Spleen (tissue), 11 donors: ENCODE results near the gene RO60. TPM values are rescaled to one million over a fixed set of nuclear protein-coding genes. Genes with fewer than 3 reads are reported as not detected.

Experiments used
- DNase-seq: peaks from one replicate; pipeline ENCODE4 v3.0.0-alpha.2; 2020
- H3K27ac ChIP-seq, 8 donors: fragments of 200-600 bp; sonication (generic) in 7 of 8; 1 replicate in 4 of 8; 2 replicates in 4 of 8; pipeline versions ENCODE4 v1.5.0 to v1.8.0; 2016 to 2021; ENCODE audit warnings: inconsistent platforms in 4 of 8, mild to moderate bottlenecking in 4 of 8, moderate library complexity in 1 of 8
- H3K27me3 ChIP-seq, 7 donors: fragments of 200-600 bp; sonication (generic) in 6 of 7; replicated peaks in 1 of 7; 1 replicate in 4 of 7; 2 replicates in 3 of 7; pipeline versions ENCODE4 v1.5.0 to v1.8.0; 2016 to 2021; ENCODE audit warnings: inconsistent platforms in 3 of 7, mild to moderate bottlenecking in 1 of 7
- H3K36me3 ChIP-seq, 6 donors: fragments of 200-600 bp; sonication (generic) in 5 of 6; 1 replicate in 4 of 6; 2 replicates in 2 of 6; pipeline versions ENCODE4 v1.5.0 to v1.8.0; 2016 to 2021; ENCODE audit warnings: inconsistent platforms in 2 of 6
- H3K4me1 ChIP-seq, 6 donors: fragments of 200-600 bp; sonication (generic) in 5 of 6; 1 replicate in 3 of 6; 2 replicates in 3 of 6; pipeline versions ENCODE4 v1.5.0 to v1.8.0; 2016 to 2021; ENCODE audit warnings: inconsistent platforms in 3 of 6
- H3K4me3 ChIP-seq, 8 donors: fragments of 200-600 bp; sonication (generic) in 7 of 8; 1 replicate in 4 of 8; 2 replicates in 4 of 8; pipeline versions ENCODE4 v1.5.0 to v1.8.0; 2016 to 2021; ENCODE audit warnings: inconsistent platforms in 4 of 8, mild to moderate bottlenecking in 4 of 8, moderate library complexity in 2 of 8
- H3K9me3 ChIP-seq, 8 donors: fragments of 200-600 bp; sonication (generic) in 7 of 8; 1 replicate in 4 of 8; 2 replicates in 4 of 8; pipeline versions ENCODE4 v1.5.0 to v1.8.0; 2016 to 2021; ENCODE audit warnings: inconsistent platforms in 4 of 8
- POLR2A ChIP-seq, 3 donors: fragments of 450-650 bp; IDR thresholded peaks; one replicate each; pipeline ENCODE4 v1.5.1; 2017; ENCODE audit warnings: antibody characterized with exemption in 3 of 3, mild to moderate bottlenecking in 1 of 3
- POLR2AphosphoS5 ChIP-seq, 3 donors: sonication (generic); formaldehyde crosslinking; IDR thresholded peaks; one replicate each; pipeline ENCODE4 v1.5.1; 2017; ENCODE audit warnings: antibody characterized with exemption in 3 of 3
- WGBS, 5 donors: extraction: QIAGEN DNeasy Blood & Tissue Kit in 3 of 5; methylation state at CpG; one replicate each; pipeline versions ENCODE4 v1.1.5 to v1.1.7; 2013 to 2018; 5-methylcytosine and 5-hydroxymethylcytosine counted together
- intact Hi-C: fragments of 100-400 bp; cut with DNase I; formaldehyde crosslinking; loops from one replicate; pipeline ENCODE4 v1.15.0; 2023; ENCODE audit warnings: low total_unique reads
- polyA plus RNA-seq, 3 donors: library from polyadenylated mRNA; stranded (reverse); fragments of 200-250 nt; gene quantifications; one replicate each; pipeline ENCODE4 v1.2.1, GENCODE V29; 2013
- total RNA-seq, 7 donors: library from RNA; depleted of rRNA in 3 of 7; stranded (reverse); fragments of >200 nt in 3 of 7; fragmentation: NEBNext Ultra II Directional in 4 of 7; extraction: Animal tissue kit (Norgen Biotek cat#: 25700) in 4 of 7; gene quantifications; one replicate each; pipeline versions ENCODE4 v1.1.0 to v1.2.1, GENCODE V29; 2016 to 2021
- TF ChIP-seq, protein P1 (sequence below), 11 experiments: fragments of 200-600 bp in 7 of 11; fragments of 450-650 bp in 4 of 11; sonication (generic) in 4 of 11; IDR thresholded peaks in 8 of 11; conservative IDR thresholded peaks in 3 of 11; 1 replicate in 7 of 11; 2 replicates in 4 of 11; pipeline versions ENCODE4 v1.4.0 to v1.8.0; 2016 to 2021; ENCODE audit warnings: antibody characterized with exemption in 11 of 11, inconsistent platforms in 4 of 11, mild to moderate bottlenecking in 1 of 11
- donor health status: healthy with polysubstance abuse.
- donor health status: DM: no; HTN: no; CAD: no; lungs with moderate emphysema.
- donor health status: DM: no; HTN: no; CAD: no.
- donor health status: Bipolar disorder and iron deficiency.
- donor health status: healthy.
- donor health status: DM: no; HTN: no; CAD: no.
- donor health status: DM: yes; HTN: yes; CAD: no.

RO60 gene
- total and polyA plus RNA-seq, 10 donors, result 4.7 to 87.1 (median 73.0) TPM

DNA sequence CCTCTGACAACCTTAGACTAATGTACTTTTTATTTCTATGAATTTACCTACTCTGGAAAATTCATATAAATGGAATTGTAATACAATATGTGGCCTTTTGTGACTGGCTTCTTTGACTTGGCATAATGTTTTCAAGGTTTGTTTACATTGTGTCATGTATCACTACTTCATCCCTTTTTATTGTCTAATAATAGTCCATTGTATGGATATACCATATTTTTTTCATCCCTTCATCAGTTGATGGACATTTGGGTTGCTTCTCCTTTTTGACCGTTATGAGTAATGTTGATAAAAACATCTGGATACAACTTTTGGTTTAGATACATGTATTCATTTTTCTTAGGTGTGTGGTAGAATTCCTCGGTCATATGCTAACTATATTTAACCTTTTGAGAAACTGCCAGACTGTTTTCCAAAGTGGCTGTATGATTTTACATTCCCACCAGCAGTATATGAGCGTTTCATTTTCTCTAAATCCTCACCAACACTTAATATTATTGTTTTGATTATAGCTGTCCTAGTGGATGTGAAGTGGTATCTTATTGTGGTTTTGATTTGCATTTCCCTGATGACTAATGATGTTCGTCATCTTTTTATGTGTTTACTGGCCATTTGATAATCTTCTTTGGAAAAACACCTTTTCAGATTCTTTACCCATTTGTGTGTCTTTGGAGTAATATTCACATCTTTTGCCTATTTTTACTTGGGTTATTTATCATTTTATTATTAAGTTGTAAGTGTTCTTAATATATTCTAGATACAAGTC, 3.5 kb downstream of the RO60 start:
- no peak for DNase-seq
- Histone ChIP-seq H3K27ac (peak overlapping the region in 1 of 8 donors; percentile 24), H3K27me3 (no peaks in the 10 kb centered on the region), H3K4me1 (peaks cover 21 to 80% (median 43%) of the 10 kb centered on the region in 6 donors), H3K36me3 (no peaks in the 10 kb centered on the region), H3K9me3 (no peaks in the 10 kb centered on the region), H3K4me3 (no peak overlapping the region)
- TF ChIP-seq, protein P1, sequence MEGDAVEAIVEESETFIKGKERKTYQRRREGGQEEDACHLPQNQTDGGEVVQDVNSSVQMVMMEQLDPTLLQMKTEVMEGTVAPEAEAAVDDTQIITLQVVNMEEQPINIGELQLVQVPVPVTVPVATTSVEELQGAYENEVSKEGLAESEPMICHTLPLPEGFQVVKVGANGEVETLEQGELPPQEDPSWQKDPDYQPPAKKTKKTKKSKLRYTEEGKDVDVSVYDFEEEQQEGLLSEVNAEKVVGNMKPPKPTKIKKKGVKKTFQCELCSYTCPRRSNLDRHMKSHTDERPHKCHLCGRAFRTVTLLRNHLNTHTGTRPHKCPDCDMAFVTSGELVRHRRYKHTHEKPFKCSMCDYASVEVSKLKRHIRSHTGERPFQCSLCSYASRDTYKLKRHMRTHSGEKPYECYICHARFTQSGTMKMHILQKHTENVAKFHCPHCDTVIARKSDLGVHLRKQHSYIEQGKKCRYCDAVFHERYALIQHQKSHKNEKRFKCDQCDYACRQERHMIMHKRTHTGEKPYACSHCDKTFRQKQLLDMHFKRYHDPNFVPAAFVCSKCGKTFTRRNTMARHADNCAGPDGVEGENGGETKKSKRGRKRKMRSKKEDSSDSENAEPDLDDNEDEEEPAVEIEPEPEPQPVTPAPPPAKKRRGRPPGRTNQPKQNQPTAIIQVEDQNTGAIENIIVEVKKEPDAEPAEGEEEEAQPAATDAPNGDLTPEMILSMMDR (IDR thresholded peaks at IDR 0.05 in 8 of 11, conservative IDR thresholded peaks at IDR 0.05 in 3 of 11), result no peak
- TF ChIP-seq POLR2A (IDR thresholded peaks at IDR 0.05) (no peak), POLR2AphosphoS5 (IDR thresholded peaks at IDR 0.05) (no peak)
- intact Hi-C loops, result loop anchor here (10.0 kb wide), 1 partner anchor 62 kb away; the partner anchor contains the start of gene CDC73
- 77 to 93% (median 86%) methylated on average over 4 of the region's 4 CpGs for WGBS, 5 donors

DNA sequence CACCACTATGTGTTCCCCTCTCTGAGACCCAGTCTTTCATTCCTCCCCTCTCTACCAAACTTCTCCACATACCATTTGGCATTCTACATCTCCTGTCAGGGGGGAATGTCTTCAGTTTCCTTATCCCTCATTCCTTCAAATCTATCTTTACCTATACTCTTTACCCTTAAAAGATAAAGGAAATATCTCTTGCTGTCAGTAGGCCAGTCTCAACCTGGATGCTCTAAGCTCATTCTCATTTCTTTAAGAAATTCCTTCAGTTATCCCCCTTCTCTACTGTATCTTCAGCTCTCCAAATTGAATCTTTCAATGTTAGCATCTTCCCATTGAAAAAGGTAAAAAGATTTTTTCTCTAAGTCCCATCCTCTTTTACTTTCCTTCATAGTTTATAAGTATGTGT, 6.5 kb downstream of the RO60 start:
- intact Hi-C loops, result loop anchor here (10.0 kb wide), 1 partner anchor 59 kb away; the partner anchor contains the start of gene CDC73
- Histone ChIP-seq H3K4me1 (peaks cover 23 to 83% (median 37%) of the 10 kb centered on the region in 6 donors), H3K9me3 (no peaks in the 10 kb centered on the region), H3K4me3 (no peak overlapping the region), H3K27me3 (no peaks in the 10 kb centered on the region), H3K36me3 (peaks cover 0 to 11% (median 3%) of the 10 kb centered on the region in 6 donors), H3K27ac (no peak overlapping the region)
- no peak for TF ChIP-seq POLR2AphosphoS5 (IDR thresholded peaks at IDR 0.05)
- no peak for DNase-seq

DNA sequence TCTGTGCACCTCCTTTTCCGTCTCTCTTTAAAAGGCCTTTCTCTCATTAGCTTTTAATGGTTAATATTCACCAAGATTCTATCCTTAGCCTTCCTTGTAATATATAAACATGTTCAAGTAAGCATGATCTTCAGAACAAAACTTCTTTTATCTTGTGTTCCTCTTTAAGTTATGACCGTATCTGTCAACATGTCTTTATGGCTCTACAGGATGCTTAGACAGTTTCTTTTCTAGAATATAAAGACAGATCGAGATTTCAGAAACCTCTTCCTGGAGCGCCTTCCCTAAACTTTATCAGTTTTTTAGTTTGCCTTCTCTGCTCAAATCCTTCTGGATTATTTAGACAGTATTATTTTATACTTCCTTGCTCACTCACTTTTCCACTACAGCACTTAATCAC, 7.2 kb downstream of the RO60 start:
- Histone ChIP-seq H3K27ac (no peak overlapping the region), H3K9me3 (no peaks in the 10 kb centered on the region), H3K36me3 (peaks cover 0 to 11% (median 3%) of the 10 kb centered on the region in 6 donors), H3K4me1 (peaks cover 22 to 83% (median 35%) of the 10 kb centered on the region in 6 donors), H3K4me3 (no peak overlapping the region), H3K27me3 (no peaks in the 10 kb centered on the region)
- intact Hi-C loops, result loop anchor here (10.0 kb wide), 1 partner anchor 58 kb away; the partner anchor contains the start of gene CDC73
- 71 to 85% (median 82%) methylated on average over 4 of the region's 4 CpGs for WGBS, 5 donors
- no peak for DNase-seq
- TF ChIP-seq POLR2A (IDR thresholded peaks at IDR 0.05) (no peak), POLR2AphosphoS5 (IDR thresholded peaks at IDR 0.05) (no peak)
- TF ChIP-seq, protein P1 (IDR thresholded peaks at IDR 0.05 in 8 of 11, conservative IDR thresholded peaks at IDR 0.05 in 3 of 11), result no peak

DNA sequence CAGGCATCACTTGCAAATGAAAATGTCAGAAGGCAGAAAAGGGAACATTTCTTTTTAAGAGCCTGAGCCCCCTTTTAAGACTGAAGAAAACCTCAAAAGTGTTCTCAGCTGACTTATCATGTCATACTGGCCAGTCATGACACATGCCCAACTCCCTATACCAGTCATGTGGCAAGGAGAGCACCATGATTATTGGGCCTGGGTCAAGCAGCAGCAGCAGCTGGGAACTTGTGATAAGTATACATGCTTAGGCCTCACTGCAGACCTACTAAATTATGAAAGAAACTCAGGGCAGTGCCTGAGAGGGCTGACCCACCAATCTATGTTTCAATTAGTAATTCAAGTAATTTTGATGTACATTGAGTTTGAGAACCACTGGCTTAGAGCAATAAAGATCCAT, 8.6 kb downstream of the RO60 start:
- H3K4me1 ChIP-seq, result peaks cover 19 to 71% (median 29%) of the 10 kb centered on the region in 6 donors
- H3K4me3 ChIP-seq, result no peak overlapping the region
- DNase-seq, result no peak
- H3K9me3 ChIP-seq, result no peaks in the 10 kb centered on the region
- no peak overlapping the region for H3K27ac ChIP-seq
- TF ChIP-seq, protein P1 (IDR thresholded peaks at IDR 0.05 in 8 of 11, conservative IDR thresholded peaks at IDR 0.05 in 3 of 11), result no peak
- TF ChIP-seq POLR2AphosphoS5 (IDR thresholded peaks at IDR 0.05) (no peak), POLR2A (IDR thresholded peaks at IDR 0.05) (no peak)
- peaks cover 0 to 11% (median 4%) of the 10 kb centered on the region in 6 donors for H3K36me3 ChIP-seq
- intact Hi-C loops, result loop anchor here (10.0 kb wide), 1 partner anchor 57 kb away; the partner anchor contains the start of gene CDC73
- H3K27me3 ChIP-seq, result no peaks in the 10 kb centered on the region
